Measurements from ENCODE around the gene LRBA.

- TF ChIP-seq CTCF (conservative IDR thresholded peaks at IDR 0.05; ENCODE audit: low read depth, low read length): no peak
- no peak for TF ChIP-seq RCOR1 (IDR thresholded peaks at IDR 0.05; ENCODE audit: insufficient replicate concordance, low read length)
Observed at GRCh38 chr4:150994721-150995120, 20.4 kb downstream of the LRBA start.
